Activated T-helper 1 cell treated with anti-CD3 and anti-CD28 coated beads, Interleukin-12 subunit alpha, Interleukin-12 subunit beta, Interleukin-2, Interleukin-4 antibody, amounts not matched to agents 30 ng/mL and 10 ng/mL and 1 ng/mL, durations not matched to agents 14 hours and 24 hours and 36 hours (primary cell): ENCODE results near the gene TNFRSF13B. TPM values are rescaled to one million over a fixed set of nuclear protein-coding genes. Genes with fewer than 3 reads are reported as not detected.
"Not testable (repeated sequence)": the region's sequence is repeated elsewhere in the genome, so short reads cannot be mapped to it uniquely, and the experiment has no call there.

ENCODE experiments used
- DNase-seq: peaks from one replicate; pipeline ENCODE4 v3.0.0; 2021; ENCODE audit warnings: low spot score
- H3K27ac Mint-ChIP-seq: one replicate; pipeline ENCODE4 v1.8.0; 2021; ENCODE audit warnings: mild to moderate bottlenecking, mixed read lengths
- H3K27me3 Mint-ChIP-seq: one replicate; pipeline ENCODE4 v1.8.0; 2022; ENCODE audit warnings: mild to moderate bottlenecking, moderate library complexity, mixed read lengths; ENCODE audit not compliant: insufficient read depth
- H3K36me3 Mint-ChIP-seq: one replicate; pipeline ENCODE4 v1.8.0; 2021; ENCODE audit warnings: low read depth, mixed read lengths
- H3K4me1 Mint-ChIP-seq: one replicate; pipeline ENCODE4 v1.8.0; 2021; ENCODE audit warnings: low read depth, mixed read lengths
- H3K4me3 Mint-ChIP-seq: one replicate; pipeline ENCODE4 v1.8.0; 2021; ENCODE audit warnings: mild to moderate bottlenecking, moderate library complexity, mixed read lengths
- H3K9me3 Mint-ChIP-seq: one replicate; pipeline ENCODE4 v1.8.0; 2021; ENCODE audit warnings: mixed read lengths
- intact Hi-C: fragments of 100-400 bp; cut with micrococcal nuclease; formaldehyde crosslinking; loops from one replicate; pipeline ENCODE4 v1.15.1; 2024
- total RNA-seq: library from RNA; stranded (reverse); gene quantifications from 2 replicates; pipeline ENCODE4 v1.2.3, GENCODE V29; 2022

The TNFRSF13B gene
- not detected in 2 replicates for total RNA-seq

- Mint-ChIP-seq H3K4me1 (peaks cover 7% of the 10 kb centered on the region), H3K27me3 (peaks cover 8% of the 10 kb centered on the region), H3K27ac (no peak within 1 kb of the TSS), H3K36me3 (no peaks in the 10 kb centered on the region), H3K9me3 (no peaks in the 10 kb centered on the region), H3K4me3 (no peak within 1 kb of the TSS)
- intact Hi-C loops: no loop called here
- DNase-seq: no peak
Measured at GRCh38 chr17:16971458-16972338, at the start of gene TNFRSF13B. TSS of gene TNFRSF13B (minus strand) at chr17:16972118. CDS start at chr17:16972075, 43 bp downstream.

- intact Hi-C loops: no loop called here
Measured at GRCh38 chr17:17021194-17021863, 49.4 kb upstream of the TNFRSF13B start.

GRCh38 chr17:17020821-17021193 lies 48.9 kb upstream of the TNFRSF13B start:
- intact Hi-C loops: no loop called here
- no peak for DNase-seq
- no peaks in the 10 kb centered on the region for H3K36me3 Mint-ChIP-seq
- no peaks in the 10 kb centered on the region for H3K27me3 Mint-ChIP-seq
- H3K4me3 Mint-ChIP-seq: no peak overlapping the region
- H3K9me3 Mint-ChIP-seq: no peaks in the 10 kb centered on the region
- no peak overlapping the region for H3K27ac Mint-ChIP-seq
- peaks cover 20% of the 10 kb centered on the region for H3K4me1 Mint-ChIP-seq

More at GRCh38 chr17:17021194-17021863, 49.4 kb upstream of the TNFRSF13B start:
- H3K27me3 Mint-ChIP-seq: no peaks in the 10 kb centered on the region
- H3K9me3 Mint-ChIP-seq: no peaks in the 10 kb centered on the region
- H3K36me3 Mint-ChIP-seq: no peaks in the 10 kb centered on the region
- DNase-seq: no peak
- H3K27ac Mint-ChIP-seq: no peak overlapping the region
- H3K4me1 Mint-ChIP-seq: peaks cover 15% of the 10 kb centered on the region
- no peak overlapping the region for H3K4me3 Mint-ChIP-seq

- Mint-ChIP-seq H3K27me3 (no peaks in the 10 kb centered on the region), H3K9me3 (no peaks in the 10 kb centered on the region)
Measured at GRCh38 chr17:17019891-17020456, 48.1 kb upstream of the TNFRSF13B start.

GRCh38 chr17:17019430-17019762 lies 47.5 kb upstream of the TNFRSF13B start:
- H3K27ac Mint-ChIP-seq: no peak overlapping the region
- no peaks in the 10 kb centered on the region for H3K27me3 Mint-ChIP-seq
- intact Hi-C loops: no loop called here
- no peak overlapping the region for H3K4me3 Mint-ChIP-seq
- no peaks in the 10 kb centered on the region for H3K36me3 Mint-ChIP-seq
- peaks cover 30% of the 10 kb centered on the region for H3K4me1 Mint-ChIP-seq
- no peak for DNase-seq
- H3K9me3 Mint-ChIP-seq: no peaks in the 10 kb centered on the region

More at GRCh38 chr17:17019891-17020456, 48.1 kb upstream of the TNFRSF13B start:
- no peaks in the 10 kb centered on the region for H3K36me3 Mint-ChIP-seq
- no peak for DNase-seq
- peaks cover 29% of the 10 kb centered on the region for H3K4me1 Mint-ChIP-seq
- no peak overlapping the region for H3K4me3 Mint-ChIP-seq
- intact Hi-C loops: no loop called here
- no peak overlapping the region for H3K27ac Mint-ChIP-seq

GRCh38 chr17:17018612-17019429 lies 46.9 kb upstream of the TNFRSF13B start:
- intact Hi-C loops: no loop called here
- no peak overlapping the region for H3K4me3 Mint-ChIP-seq
- no peak overlapping the region for H3K27ac Mint-ChIP-seq
- H3K27me3 Mint-ChIP-seq: no peaks in the 10 kb centered on the region
- no peaks in the 10 kb centered on the region for H3K36me3 Mint-ChIP-seq
- no peak for DNase-seq
- no peaks in the 10 kb centered on the region for H3K9me3 Mint-ChIP-seq
- H3K4me1 Mint-ChIP-seq: peaks cover 30% of the 10 kb centered on the region

GRCh38 chr17:17018021-17018441 lies 46.1 kb upstream of the TNFRSF13B start:
- H3K4me1 Mint-ChIP-seq: peaks cover 30% of the 10 kb centered on the region
- intact Hi-C loops: no loop called here
- H3K4me3 Mint-ChIP-seq: no peak overlapping the region
- H3K36me3 Mint-ChIP-seq: no peaks in the 10 kb centered on the region
- no peak for DNase-seq
- no peaks in the 10 kb centered on the region for H3K9me3 Mint-ChIP-seq
- H3K27ac Mint-ChIP-seq: no peak overlapping the region
- H3K27me3 Mint-ChIP-seq: no peaks in the 10 kb centered on the region

- no peaks in the 10 kb centered on the region for H3K9me3 Mint-ChIP-seq
- no peaks in the 10 kb centered on the region for H3K36me3 Mint-ChIP-seq
- intact Hi-C loops: no loop called here
- H3K4me1 Mint-ChIP-seq: peaks cover 30% of the 10 kb centered on the region
- no peak overlapping the region for H3K27ac Mint-ChIP-seq
- no peak overlapping the region for H3K4me3 Mint-ChIP-seq
- H3K27me3 Mint-ChIP-seq: no peaks in the 10 kb centered on the region
- DNase-seq: no peak
Measured at GRCh38 chr17:17017343-17018014, 45.6 kb upstream of the TNFRSF13B start.

GRCh38 chr17:17016199-17017197 lies 44.6 kb upstream of the TNFRSF13B start:
- H3K4me3 Mint-ChIP-seq: not testable (repeated sequence)

GRCh38 chr17:17015230-17015629 lies 43.3 kb upstream of the TNFRSF13B start:
- intact Hi-C loops: no loop called here
- DNase-seq: no peak
- no peak overlapping the region for H3K4me3 Mint-ChIP-seq
- no peak overlapping the region for H3K27ac Mint-ChIP-seq
- no peaks in the 10 kb centered on the region for H3K9me3 Mint-ChIP-seq
- peaks cover 30% of the 10 kb centered on the region for H3K4me1 Mint-ChIP-seq
- no peaks in the 10 kb centered on the region for H3K36me3 Mint-ChIP-seq
- no peaks in the 10 kb centered on the region for H3K27me3 Mint-ChIP-seq

More at GRCh38 chr17:17016199-17017197, 44.6 kb upstream of the TNFRSF13B start:
- DNase-seq, H3K27me3 Mint-ChIP-seq, H3K9me3 Mint-ChIP-seq, intact Hi-C loops, H3K36me3 Mint-ChIP-seq: not testable (repeated sequence)
- Mint-ChIP-seq H3K27ac (peak overlapping the region; percentile 31), H3K4me1 (peaks cover 30% of the 10 kb centered on the region)

GRCh38 chr17:17014748-17015124 lies 42.8 kb upstream of the TNFRSF13B start:
- DNase-seq, intact Hi-C loops, H3K27me3 Mint-ChIP-seq, H3K36me3 Mint-ChIP-seq, H3K27ac Mint-ChIP-seq, H3K9me3 Mint-ChIP-seq, H3K4me3 Mint-ChIP-seq: not testable (repeated sequence)
- peaks cover 30% of the 10 kb centered on the region for H3K4me1 Mint-ChIP-seq
